CD14-positive monocyte (primary cell): ENCODE measurements around the gene ZNF747. TPM values are rescaled to one million over a fixed set of nuclear protein-coding genes. Genes with fewer than 3 reads are reported as not detected.

Experiments
- DNase-seq, 3 donors: peaks; one replicate each; pipeline ENCODE4 v3.0.0-alpha.2; 2011 to 2022
- H2AFZ ChIP-seq: 2 replicates; pipeline ENCODE4 v1.6.0; 2012; ENCODE audit warnings: mild to moderate bottlenecking, low read depth, low read length, inconsistent platforms; ENCODE audit not compliant: insufficient read depth, poor library complexity, severe bottlenecking
- H3K27ac ChIP-seq, 2 donors: 1 replicate in 1 of 2; 2 replicates in 1 of 2; pipeline ENCODE4 v1.5.1; 2012 to 2013; ENCODE audit warnings: low read length in 2 of 2, control low read depth in 1 of 2, inconsistent platforms in 1 of 2, low read depth in 1 of 2, mild to moderate bottlenecking in 1 of 2
- H3K27me3 ChIP-seq, 2 donors: one replicate each; pipeline versions ENCODE4 v1.6.0 to v1.6.1; 2011 to 2013; ENCODE audit warnings: low read length in 2 of 2; ENCODE audit not compliant: control insufficient read depth in 2 of 2, insufficient read depth in 2 of 2
- H3K36me3 ChIP-seq, 2 donors: replicated peaks in 1 of 2; 1 replicate in 1 of 2; 2 replicates in 1 of 2; pipeline versions ENCODE4 v1.5.1 to v1.6.1; 2012 to 2013; ENCODE audit warnings: low read length in 2 of 2, control low read depth in 1 of 2, inconsistent platforms in 1 of 2, mild to moderate bottlenecking in 1 of 2; ENCODE audit not compliant: insufficient read depth in 2 of 2, control insufficient read depth in 1 of 2
- H3K4me1 ChIP-seq, 2 donors: 1 replicate in 1 of 2; 2 replicates in 1 of 2; pipeline versions ENCODE4 v1.5.1 to v1.6.1; 2012 to 2013; ENCODE audit warnings: low read length in 2 of 2, control low read depth in 1 of 2, inconsistent platforms in 1 of 2, mild to moderate bottlenecking in 1 of 2, moderate library complexity in 1 of 2; ENCODE audit not compliant: insufficient read depth in 2 of 2, control insufficient read depth in 1 of 2
- H3K4me2 ChIP-seq: replicated peaks from 2 replicates; pipeline ENCODE3; 2012; ENCODE audit warnings: low read length, moderate library complexity, mild to moderate bottlenecking; ENCODE audit not compliant: poor library complexity, severe bottlenecking; ENCODE audit errors: extremely low read depth
- H3K4me3 ChIP-seq, 3 experiments: fragments of 200-600 bp in 1 of 3; sonication (generic) in 1 of 3; replicated peaks in 1 of 3; 1 replicate in 2 of 3; 2 replicates in 1 of 3; pipeline ENCODE4 v1.5.1; 2011 to 2013; ENCODE audit warnings: low read length in 3 of 3, mild to moderate bottlenecking in 3 of 3, control low read depth in 2 of 3, low read depth in 2 of 3, inconsistent platforms in 1 of 3, moderate library complexity in 1 of 3
- H3K79me2 ChIP-seq: 2 replicates; pipeline ENCODE4 v1.6.0; 2012; ENCODE audit warnings: mild to moderate bottlenecking, control low read depth, inconsistent platforms, low read length, moderate library complexity; ENCODE audit not compliant: insufficient read depth
- H3K9ac ChIP-seq: 2 replicates; pipeline ENCODE4 v1.6.0; 2017; ENCODE audit warnings: low read length, mild to moderate bottlenecking; ENCODE audit not compliant: insufficient read depth, poor library complexity, severe bottlenecking
- H3K9me3 ChIP-seq, 2 donors: replicated peaks in 1 of 2; 1 replicate in 1 of 2; 2 replicates in 1 of 2; pipeline versions ENCODE4 v1.5.1 to v1.6.1; 2012 to 2013; ENCODE audit warnings: low read length in 2 of 2, control low read depth in 1 of 2; ENCODE audit not compliant: control insufficient read depth in 1 of 2, insufficient read depth in 1 of 2
- H4K20me1 ChIP-seq: 2 replicates; pipeline ENCODE4 v1.6.0; 2012; ENCODE audit warnings: mild to moderate bottlenecking, low read length, control low read depth, moderate library complexity; ENCODE audit not compliant: insufficient read depth
- H3K27ac Mint-ChIP-seq, 7 donors: one replicate each; pipeline ENCODE4 v1.8.0; 2020; ENCODE audit warnings: mild to moderate bottlenecking in 7 of 7, mixed read lengths in 7 of 7, moderate library complexity in 6 of 7, inconsistent platforms in 2 of 7
- H3K27me3 Mint-ChIP-seq, 3 donors: one replicate each; pipeline ENCODE4 v1.8.0; 2021 to 2022; ENCODE audit warnings: low read depth in 3 of 3, mild to moderate bottlenecking in 3 of 3, mixed read lengths in 3 of 3, moderate library complexity in 3 of 3, inconsistent platforms in 1 of 3
- H3K36me3 Mint-ChIP-seq, 2 donors: one replicate each; pipeline ENCODE4 v1.8.0; 2020; ENCODE audit warnings: mixed read lengths in 2 of 2, inconsistent platforms in 1 of 2, mild to moderate bottlenecking in 1 of 2
- H3K4me1 Mint-ChIP-seq: one replicate; pipeline ENCODE4 v1.8.0; 2020; ENCODE audit warnings: mild to moderate bottlenecking, mixed read lengths
- H3K4me3 Mint-ChIP-seq, 2 donors: one replicate each; pipeline ENCODE4 v1.8.0; 2020; ENCODE audit warnings: mild to moderate bottlenecking in 2 of 2, mixed read lengths in 2 of 2, moderate library complexity in 1 of 2
- H3K9me3 Mint-ChIP-seq, 7 donors: one replicate each; pipeline ENCODE4 v1.8.0; 2020 to 2022; ENCODE audit warnings: mixed read lengths in 7 of 7, mild to moderate bottlenecking in 6 of 7, moderate library complexity in 6 of 7, inconsistent platforms in 2 of 7
- WGBS: methylation state at CpG from one replicate; pipeline ENCODE4 v1.1.5; 2013; ENCODE audit warnings: missing lambda C conversion rate; ENCODE audit not compliant: insufficient coverage; 5-methylcytosine and 5-hydroxymethylcytosine counted together
- intact Hi-C, 2 donors: fragments of 100-400 bp; cut with micrococcal nuclease; formaldehyde crosslinking; loops; one replicate each; pipeline versions ENCODE4 v1.15.0 to v1.15.1; 2023
- polyA plus RNA-seq, 3 donors: library from polyadenylated mRNA; depleted of rRNA in 1 of 3; unstranded in 2 of 3; stranded (reverse) in 1 of 3; fragments of 300-500 nt in 2 of 3; fragments of >200 nt in 1 of 3; fragmentation: Illumina TruSeq in 2 of 3; gene quantifications; 1 replicate in 2 of 3; 2 replicates in 1 of 3; pipeline ENCODE4 v1.2.3, GENCODE V29; 2012 to 2021
- TF ChIP-seq, protein P1 (sequence below): fragments of 200-600 bp; IDR thresholded peaks from one replicate; pipeline ENCODE4 v1.8.0; 2022; ENCODE audit warnings: antibody characterized with exemption, mild to moderate bottlenecking

ZNF747 gene
- polyA plus RNA-seq, 3 donors: 4.1 to 6.6 (median 4.4) TPM

- Histone ChIP-seq H3K4me2 (no peak overlapping the region), H3K9ac (no peak overlapping the region), H3K9me3 (no peaks in the 10 kb centered on the region), H2AFZ (no peak overlapping the region), H4K20me1 (no peaks in the 10 kb centered on the region), H3K27ac (peak overlapping the region in 1 of 2 donors; percentile 92), H3K36me3 (no peaks in the 10 kb centered on the region), H3K4me1 (peaks cover 48 to 55% of the 10 kb centered on the region in 2 donors), H3K79me2 (peaks cover 17% of the 10 kb centered on the region), H3K27me3 (no peaks in the 10 kb centered on the region), H3K4me3 (no peak overlapping the region)
- Mint-ChIP-seq H3K36me3 (no peaks in the 10 kb centered on the region), H3K4me1 (peaks cover 38% of the 10 kb centered on the region), H3K9me3 (no peaks in the 10 kb centered on the region), H3K27me3 (peaks cover 1 to 6% (median 3%) of the 10 kb centered on the region in 3 donors), H3K4me3 (no peak overlapping the region), H3K27ac (peak overlapping the region in 6 of 7 donors; percentile 13 to 95 (median 64))
- intact Hi-C loops: no loop called here
- 100% methylated on average over 2 of the region's 3 CpGs for WGBS
- no peak for DNase-seq
- TF ChIP-seq, protein P1, sequence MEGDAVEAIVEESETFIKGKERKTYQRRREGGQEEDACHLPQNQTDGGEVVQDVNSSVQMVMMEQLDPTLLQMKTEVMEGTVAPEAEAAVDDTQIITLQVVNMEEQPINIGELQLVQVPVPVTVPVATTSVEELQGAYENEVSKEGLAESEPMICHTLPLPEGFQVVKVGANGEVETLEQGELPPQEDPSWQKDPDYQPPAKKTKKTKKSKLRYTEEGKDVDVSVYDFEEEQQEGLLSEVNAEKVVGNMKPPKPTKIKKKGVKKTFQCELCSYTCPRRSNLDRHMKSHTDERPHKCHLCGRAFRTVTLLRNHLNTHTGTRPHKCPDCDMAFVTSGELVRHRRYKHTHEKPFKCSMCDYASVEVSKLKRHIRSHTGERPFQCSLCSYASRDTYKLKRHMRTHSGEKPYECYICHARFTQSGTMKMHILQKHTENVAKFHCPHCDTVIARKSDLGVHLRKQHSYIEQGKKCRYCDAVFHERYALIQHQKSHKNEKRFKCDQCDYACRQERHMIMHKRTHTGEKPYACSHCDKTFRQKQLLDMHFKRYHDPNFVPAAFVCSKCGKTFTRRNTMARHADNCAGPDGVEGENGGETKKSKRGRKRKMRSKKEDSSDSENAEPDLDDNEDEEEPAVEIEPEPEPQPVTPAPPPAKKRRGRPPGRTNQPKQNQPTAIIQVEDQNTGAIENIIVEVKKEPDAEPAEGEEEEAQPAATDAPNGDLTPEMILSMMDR: no peak
These were observed 34.6 kb upstream of the ZNF747 start for GRCh38 chr16:30569281-30569680.

DNA sequence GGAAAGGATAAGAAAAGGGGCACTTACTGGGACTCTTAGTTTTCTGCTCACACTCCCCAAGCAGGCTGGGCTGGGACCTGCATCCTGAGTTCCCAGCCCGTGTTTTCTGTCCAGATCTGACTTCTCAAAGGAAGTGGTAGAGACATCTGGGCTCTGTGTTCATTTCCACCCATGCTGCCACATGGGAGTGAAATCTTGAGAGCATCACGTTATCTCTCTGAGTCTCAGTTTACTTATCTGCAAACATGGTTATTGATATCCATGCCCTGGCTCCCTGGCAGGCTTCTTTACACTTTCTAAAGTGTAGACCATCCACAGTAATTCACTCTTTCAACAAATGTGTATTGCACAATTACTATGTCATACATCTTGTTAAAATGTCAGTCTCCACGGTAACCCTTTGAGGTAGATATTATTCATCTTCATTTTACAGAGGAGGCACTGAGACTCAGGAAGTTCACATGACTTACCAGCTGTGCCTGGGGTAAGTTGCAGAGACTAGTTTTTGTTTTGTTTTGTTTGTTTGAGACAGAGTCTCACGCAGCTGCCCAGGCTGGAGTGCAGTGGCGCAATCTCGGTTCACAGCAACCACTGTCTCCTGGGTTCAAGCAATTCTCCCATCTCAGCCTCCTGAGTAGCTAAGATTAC is 33.5 kb upstream of the ZNF747 start:
- Histone ChIP-seq H3K79me2 (peaks cover 9% of the 10 kb centered on the region), H2AFZ (no peak overlapping the region)
- DNase-seq: peak; percentile 87 to 96 (median 96)

More for the DNA sequence above, 33.5 kb upstream of the ZNF747 start:
- no peaks in the 10 kb centered on the region for H3K9me3 Mint-ChIP-seq
- Histone ChIP-seq H3K9ac (peak overlapping the region; percentile 32), H3K4me2 (peak overlapping the region; percentile 35), H3K4me3 (peak overlapping the region in 1 of 3 experiments; percentile 40), H3K27ac (peak overlapping the region; percentile 88 to 92), H4K20me1 (no peaks in the 10 kb centered on the region), H3K27me3 (no peaks in the 10 kb centered on the region), H3K9me3 (no peaks in the 10 kb centered on the region), H3K36me3 (no peaks in the 10 kb centered on the region), H3K4me1 (peaks cover 48 to 55% of the 10 kb centered on the region in 2 donors)
- peak overlapping the region; percentile 60 to 64 for H3K4me3 Mint-ChIP-seq
- intact Hi-C loops: no loop called here
- TF ChIP-seq, protein P1: no peak
- H3K4me1 Mint-ChIP-seq: peaks cover 40% of the 10 kb centered on the region
- 0% methylated on average over 1 of the region's 6 CpGs for WGBS
- H3K27ac Mint-ChIP-seq: peak overlapping the region; percentile 94 to 97 (median 95)
- no peaks in the 10 kb centered on the region for H3K36me3 Mint-ChIP-seq
- peaks cover 1 to 6% (median 3%) of the 10 kb centered on the region in 3 donors for H3K27me3 Mint-ChIP-seq
